ENCODE measurements around the gene NFKBIE. TPM values are rescaled to one million over a fixed set of nuclear protein-coding genes. Genes with fewer than 3 reads are reported as not detected.
A peak's percentile ranks its signal among the peaks of the same experiment; 100 is the strongest.

The NFKBIE gene
- total RNA-seq, 2 experiments from 2014 or later, result 13.3 to 17.9 TPM

DNA sequence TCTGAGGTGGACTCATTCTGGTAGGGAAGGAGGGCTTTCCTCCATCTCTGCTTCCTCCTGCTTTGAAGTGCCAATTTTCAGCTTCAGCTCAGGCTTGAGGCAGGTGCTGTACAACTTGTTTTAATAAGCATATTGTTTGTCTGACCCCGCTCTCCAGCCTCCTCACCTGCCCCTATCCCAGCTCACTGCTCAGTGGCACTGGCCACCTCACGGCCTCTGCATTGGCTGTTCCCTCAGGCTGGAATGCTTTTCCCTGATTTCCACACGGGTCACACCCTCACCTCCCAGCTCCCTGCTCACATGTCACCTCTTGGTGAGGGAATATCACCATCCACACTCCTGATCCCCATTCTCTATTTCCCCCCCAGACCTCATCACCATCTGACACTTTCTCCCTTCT, 33.5 kb upstream of the NFKBIE start:
- Mint-ChIP-seq H3K27ac (no peak overlapping the region), H3K9me3 (no peaks in the 10 kb centered on the region), H3K4me3 (no peak overlapping the region), H3K27me3 (peaks cover 23% of the 10 kb centered on the region), H3K4me1 (ENCODE audit: low read depth) (peaks cover 11% of the 10 kb centered on the region), H3K36me3 (ENCODE audit: low read depth) (peaks cover 19% of the 10 kb centered on the region)
- ATAC-seq (no peak), DNase-seq (no peak)
- intact Hi-C loops (cut with micrococcal nuclease), result no loop called here
- ChIA-PET CTCF (interaction anchor here (0.5 to 5.3 kb wide), 6 partner anchors 14 to 612 kb away, joined by 3 to 36 read pairs (median 4); partner anchors contain the start of gene AARS2), POLR2A (interaction anchor here (0.6 to 1.4 kb wide), 5 partner anchors 8 to 30 kb away, joined by 3 to 5 read pairs (median 3); no protein-coding TSS in a partner anchor)
- TF ChIP-seq, protein P1, sequence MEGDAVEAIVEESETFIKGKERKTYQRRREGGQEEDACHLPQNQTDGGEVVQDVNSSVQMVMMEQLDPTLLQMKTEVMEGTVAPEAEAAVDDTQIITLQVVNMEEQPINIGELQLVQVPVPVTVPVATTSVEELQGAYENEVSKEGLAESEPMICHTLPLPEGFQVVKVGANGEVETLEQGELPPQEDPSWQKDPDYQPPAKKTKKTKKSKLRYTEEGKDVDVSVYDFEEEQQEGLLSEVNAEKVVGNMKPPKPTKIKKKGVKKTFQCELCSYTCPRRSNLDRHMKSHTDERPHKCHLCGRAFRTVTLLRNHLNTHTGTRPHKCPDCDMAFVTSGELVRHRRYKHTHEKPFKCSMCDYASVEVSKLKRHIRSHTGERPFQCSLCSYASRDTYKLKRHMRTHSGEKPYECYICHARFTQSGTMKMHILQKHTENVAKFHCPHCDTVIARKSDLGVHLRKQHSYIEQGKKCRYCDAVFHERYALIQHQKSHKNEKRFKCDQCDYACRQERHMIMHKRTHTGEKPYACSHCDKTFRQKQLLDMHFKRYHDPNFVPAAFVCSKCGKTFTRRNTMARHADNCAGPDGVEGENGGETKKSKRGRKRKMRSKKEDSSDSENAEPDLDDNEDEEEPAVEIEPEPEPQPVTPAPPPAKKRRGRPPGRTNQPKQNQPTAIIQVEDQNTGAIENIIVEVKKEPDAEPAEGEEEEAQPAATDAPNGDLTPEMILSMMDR (IDR thresholded peaks at IDR 0.05), result no peak

DNA sequence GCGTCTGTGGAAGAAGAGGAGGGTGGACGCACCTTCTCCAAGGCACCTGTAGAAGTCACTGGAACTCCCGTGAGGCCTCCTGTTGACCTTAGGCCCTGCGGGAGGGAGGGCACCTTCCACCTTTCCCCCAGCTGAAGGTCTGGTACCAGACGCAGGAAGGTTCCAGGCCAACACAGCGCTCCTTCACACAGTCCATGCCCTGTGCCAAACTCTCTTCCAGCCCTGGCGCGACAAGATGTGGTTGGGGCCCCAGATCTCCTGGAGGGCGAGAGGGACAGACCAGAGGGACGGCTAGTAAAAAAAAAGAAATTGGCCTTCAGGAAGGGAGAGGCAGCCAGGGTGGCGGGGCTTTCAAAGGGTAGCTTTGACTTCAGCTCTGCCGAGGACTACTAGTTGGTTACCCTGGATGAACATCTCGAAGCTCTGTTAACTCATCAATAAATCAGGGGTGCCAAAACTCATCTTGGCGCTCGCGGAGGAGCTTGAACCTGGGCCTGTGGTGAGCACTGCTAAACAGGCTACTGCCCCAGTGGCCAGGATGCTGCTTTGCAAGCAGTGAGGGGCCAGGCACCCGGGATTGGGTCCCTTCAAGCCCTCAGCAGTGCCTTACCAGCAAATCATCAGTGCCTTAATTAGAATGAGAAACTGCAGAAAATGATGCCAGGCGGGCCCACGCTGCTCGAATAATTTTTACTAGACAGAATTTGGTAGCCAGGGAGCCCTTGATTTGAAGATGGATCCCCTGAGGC, 32.9 kb upstream of the NFKBIE start:
- Mint-ChIP-seq H3K27ac (peak overlapping the region; percentile 15), H3K27me3 (peaks cover 28% of the 10 kb centered on the region), H3K36me3 (ENCODE audit: low read depth) (peaks cover 15% of the 10 kb centered on the region), H3K4me3 (peak overlapping the region; percentile 53), H3K9me3 (no peaks in the 10 kb centered on the region), H3K4me1 (ENCODE audit: low read depth) (peaks cover 11% of the 10 kb centered on the region)
- intact Hi-C loops (cut with micrococcal nuclease), result no loop called here
- ATAC-seq (no peak), DNase-seq (no peak)
- TF ChIP-seq, protein P1 (IDR thresholded peaks at IDR 0.05), result no peak
- CTCF ChIA-PET, result interaction anchor here (0.5 to 5.3 kb wide), 6 partner anchors 14 to 611 kb away, joined by 3 to 36 read pairs (median 4); partner anchors contain the start of gene AARS2
- POLR2A ChIA-PET, result interaction anchor here (0.6 to 2.4 kb wide), 6 partner anchors 8 to 31 kb away, joined by 3 to 10 read pairs (median 4); no protein-coding TSS in a partner anchor

DNA sequence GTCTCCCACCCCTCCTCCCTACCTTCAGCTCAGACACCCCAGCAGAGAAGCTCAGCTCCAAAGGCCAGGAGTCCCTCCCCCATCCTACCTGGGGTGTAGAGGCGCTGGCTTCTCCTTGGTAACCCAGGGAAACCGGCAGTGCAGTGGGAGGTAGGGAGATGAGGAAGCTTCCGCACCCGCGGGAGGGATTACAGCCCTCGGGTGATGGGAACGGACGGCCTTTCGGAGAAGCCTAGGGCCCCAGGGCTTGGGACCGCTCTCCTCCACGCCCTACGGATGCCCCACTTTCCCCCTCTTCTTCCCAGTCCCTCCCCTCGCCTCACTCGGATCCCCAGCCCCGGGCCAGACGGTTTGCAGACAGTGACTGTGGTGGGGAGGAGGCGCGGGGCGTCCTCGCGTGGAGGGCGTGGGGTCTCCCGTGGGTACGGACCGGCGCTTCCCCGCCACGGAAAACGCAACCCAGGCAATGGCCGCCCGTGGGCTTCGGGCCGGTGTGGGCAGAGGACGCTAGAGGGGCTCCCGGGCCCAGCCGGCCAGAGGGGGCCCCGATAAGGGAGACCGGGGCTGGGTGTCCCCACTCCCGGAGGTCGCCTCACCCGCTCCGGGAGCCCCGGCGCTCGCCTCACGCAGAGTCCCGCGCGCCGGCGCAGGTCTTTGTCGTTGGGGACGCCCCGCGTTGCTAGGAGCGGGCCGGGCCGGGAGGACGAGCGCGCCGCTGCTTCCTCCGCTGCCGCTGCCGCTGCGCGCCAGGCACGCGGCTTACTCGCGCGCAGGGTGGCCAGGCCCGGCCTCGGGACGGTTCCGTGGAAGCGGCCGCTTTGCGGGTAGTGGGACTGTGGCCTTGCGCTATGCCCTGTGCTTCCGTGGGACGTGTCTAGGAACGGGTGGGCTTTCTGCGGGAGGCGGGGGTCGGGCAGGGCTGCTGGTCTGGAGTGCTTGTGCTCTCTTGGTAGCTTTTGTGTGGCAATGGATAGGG, 32.0 kb upstream of the NFKBIE start:
- CTCF ChIA-PET, result interaction anchor here (0.6 to 5.3 kb wide), 6 partner anchors 15 to 63 kb away, joined by 3 to 36 read pairs (median 7); partner anchors contain the start of gene AARS2
- TF ChIP-seq, protein P1 (IDR thresholded peaks at IDR 0.05), result no peak
- H3K27me3 Mint-ChIP-seq, result peaks cover 31% of the 10 kb centered on the region
- POLR2A ChIA-PET, result interaction anchor here (1.0 to 3.2 kb wide), 7 partner anchors 8 to 30 kb away, joined by 3 to 12 read pairs (median 5); no protein-coding TSS in a partner anchor
- peaks cover 11% of the 10 kb centered on the region for H3K4me1 Mint-ChIP-seq (ENCODE audit: low read depth)
- peak overlapping the region; percentile 15 for H3K27ac Mint-ChIP-seq
- intact Hi-C loops (cut with micrococcal nuclease), result no loop called here
- ATAC-seq (peak; percentile 90), DNase-seq (peak; percentile 67)
- H3K36me3 Mint-ChIP-seq (ENCODE audit: low read depth), result peaks cover 12% of the 10 kb centered on the region
- peak overlapping the region; percentile 53 for H3K4me3 Mint-ChIP-seq
- H3K9me3 Mint-ChIP-seq, result no peaks in the 10 kb centered on the region

DNA sequence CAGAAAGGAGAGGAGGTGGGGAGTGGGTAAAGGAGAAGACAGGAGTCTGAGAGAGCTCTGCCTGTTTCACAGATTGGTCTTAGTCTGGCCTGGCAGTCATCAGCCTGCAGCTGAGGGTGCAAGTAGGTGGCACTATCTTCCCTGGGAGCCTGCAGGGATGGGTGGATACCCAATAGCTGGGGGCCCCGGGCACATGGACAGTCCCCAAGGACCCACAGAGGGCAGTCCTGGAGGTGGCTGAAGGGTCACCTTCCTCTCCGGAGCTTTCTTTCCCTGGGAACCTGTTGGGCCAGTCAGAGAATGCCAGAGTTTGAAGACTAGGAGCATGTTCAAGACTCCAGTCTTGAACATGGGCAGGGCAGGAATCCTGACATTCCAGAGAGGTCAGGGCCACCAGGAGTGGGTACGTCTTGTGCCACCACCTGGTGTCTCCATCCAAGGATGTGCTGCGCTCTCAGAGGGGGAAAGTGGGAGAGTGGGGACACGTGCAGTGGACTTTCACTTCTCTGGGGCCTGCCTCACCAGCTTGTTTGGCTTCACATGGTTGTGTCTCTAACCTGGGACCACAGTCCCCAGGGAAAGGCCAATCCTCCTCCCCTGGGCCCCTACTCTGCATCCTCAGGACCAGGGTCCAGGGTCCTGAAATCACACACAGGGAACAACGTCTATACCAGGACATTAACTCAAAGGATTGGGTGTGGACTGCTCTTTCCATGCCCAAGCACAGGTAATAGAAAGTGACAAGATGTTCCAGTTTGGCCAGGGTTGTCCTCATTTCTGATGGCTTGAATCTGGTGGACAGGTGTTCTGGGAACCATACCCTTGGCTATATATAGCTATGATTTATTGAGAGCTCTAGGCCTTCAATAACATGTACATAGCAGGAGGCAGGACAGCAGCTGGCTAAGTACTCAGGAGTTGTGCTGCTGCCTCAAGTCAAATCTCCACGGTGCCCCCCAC, 29.8 kb upstream of the NFKBIE start:
- no peaks in the 10 kb centered on the region for H3K9me3 Mint-ChIP-seq
- DNase-seq, result no peak
- intact Hi-C loops (cut with micrococcal nuclease), result no loop called here

More for the DNA sequence above, 29.8 kb upstream of the NFKBIE start:
- Mint-ChIP-seq H3K27me3 (peaks cover 49% of the 10 kb centered on the region), H3K36me3 (ENCODE audit: low read depth) (peaks cover 3% of the 10 kb centered on the region), H3K27ac (no peak overlapping the region), H3K4me3 (no peak overlapping the region), H3K4me1 (ENCODE audit: low read depth) (peaks cover 11% of the 10 kb centered on the region)
- ChIA-PET CTCF (interaction anchor here (0.9 to 5.3 kb wide), 9 partner anchors 10 to 44 kb away, joined by 3 to 36 read pairs (median 5); partner anchors contain the start of gene AARS2), POLR2A (interaction anchor here (1.2 to 3.2 kb wide), 5 partner anchors 10 to 140 kb away, joined by 3 to 12 read pairs (median 7); partner anchors contain the start of genes AARS2 and HSP90AB1)
- TF ChIP-seq, protein P1 (IDR thresholded peaks at IDR 0.05), result no peak
- ATAC-seq, result no peak

Measured in activated CD8-positive, alpha-beta T cell treated with anti-CD3 and anti-CD28 coated beads for 36 hours (primary cell).